A673 (cell line): ENCODE measurements around the gene XRCC4.

Experiments used
- EZH2 ChIP-seq: fragments of 200-600 bp; sonication (generic); IDR thresholded peaks from 2 replicates; pipeline ENCODE4 v1.6.1; 2017; ENCODE audit warnings: borderline replicate concordance, low read depth, mild to moderate bottlenecking, mixed read lengths, antibody characterized with exemption, low read length; ENCODE audit not compliant: poor library complexity, severe bottlenecking
- TF ChIP-seq, protein P1 (sequence below): fragments of 300-800, 200-600 bp; sonication (generic); conservative IDR thresholded peaks from 2 replicates; pipeline ENCODE4 v1.5.1; 2017; ENCODE audit warnings: low read depth, mild to moderate bottlenecking, antibody characterized with exemption, low read length, moderate library complexity, mixed read lengths

DNA sequence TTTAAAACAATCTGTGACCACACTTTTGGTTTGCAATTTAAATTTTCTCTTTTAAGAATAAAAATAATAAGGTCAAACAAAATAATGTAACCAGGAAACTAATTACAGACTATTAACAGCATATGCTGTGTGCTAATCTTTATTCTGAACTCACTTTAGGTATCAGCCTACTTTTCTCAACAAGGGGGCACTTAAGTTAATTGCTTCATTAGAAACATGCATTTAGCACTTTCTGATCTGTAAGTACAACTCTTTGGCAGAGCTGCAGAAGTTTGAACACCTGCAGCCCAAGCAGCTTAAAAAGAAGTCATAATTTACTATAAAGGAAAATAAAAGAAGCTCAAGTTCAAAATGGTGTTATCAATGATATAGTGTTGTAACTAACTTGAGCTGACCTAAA lies 21.7 kb downstream of the XRCC4 start:
- TF ChIP-seq, protein P1, sequence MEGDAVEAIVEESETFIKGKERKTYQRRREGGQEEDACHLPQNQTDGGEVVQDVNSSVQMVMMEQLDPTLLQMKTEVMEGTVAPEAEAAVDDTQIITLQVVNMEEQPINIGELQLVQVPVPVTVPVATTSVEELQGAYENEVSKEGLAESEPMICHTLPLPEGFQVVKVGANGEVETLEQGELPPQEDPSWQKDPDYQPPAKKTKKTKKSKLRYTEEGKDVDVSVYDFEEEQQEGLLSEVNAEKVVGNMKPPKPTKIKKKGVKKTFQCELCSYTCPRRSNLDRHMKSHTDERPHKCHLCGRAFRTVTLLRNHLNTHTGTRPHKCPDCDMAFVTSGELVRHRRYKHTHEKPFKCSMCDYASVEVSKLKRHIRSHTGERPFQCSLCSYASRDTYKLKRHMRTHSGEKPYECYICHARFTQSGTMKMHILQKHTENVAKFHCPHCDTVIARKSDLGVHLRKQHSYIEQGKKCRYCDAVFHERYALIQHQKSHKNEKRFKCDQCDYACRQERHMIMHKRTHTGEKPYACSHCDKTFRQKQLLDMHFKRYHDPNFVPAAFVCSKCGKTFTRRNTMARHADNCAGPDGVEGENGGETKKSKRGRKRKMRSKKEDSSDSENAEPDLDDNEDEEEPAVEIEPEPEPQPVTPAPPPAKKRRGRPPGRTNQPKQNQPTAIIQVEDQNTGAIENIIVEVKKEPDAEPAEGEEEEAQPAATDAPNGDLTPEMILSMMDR: no peak
- TF ChIP-seq EZH2: no peak
